GM19455 (cell line): Measurements from ENCODE around the gene TMCO1.
"Not testable (repeated sequence)": the region's sequence is repeated elsewhere in the genome, so short reads cannot be mapped to it uniquely, and the experiment has no call there.

Source experiments
- ATAC-seq: cut with Tn5 transposase; IDR thresholded peaks from one replicate; pipeline ENCODE4 v1.9.1; 2021; ENCODE audit not compliant: unreplicated experiment

TMCO1 gene

DNA sequence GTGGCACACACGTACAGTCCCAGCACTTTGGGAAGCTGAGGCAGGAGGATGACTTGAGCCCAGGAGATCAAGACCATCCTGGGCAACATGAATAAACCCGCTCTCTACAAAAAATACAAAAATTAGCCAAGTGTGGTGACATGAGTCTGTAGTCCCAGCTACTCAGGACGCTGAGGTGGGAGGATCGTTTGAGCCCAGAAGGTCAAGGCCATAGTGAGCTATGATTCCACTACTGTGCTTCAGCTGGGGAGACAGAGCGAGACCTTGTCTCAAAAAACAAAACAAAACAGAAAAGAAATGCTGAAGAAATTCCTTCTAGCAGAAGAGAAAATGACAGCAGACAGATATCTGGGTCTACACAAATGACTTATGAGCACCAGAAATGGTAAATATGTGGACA, 80.6 kb downstream of the TMCO1 start:
- ATAC-seq, result no peak

DNA sequence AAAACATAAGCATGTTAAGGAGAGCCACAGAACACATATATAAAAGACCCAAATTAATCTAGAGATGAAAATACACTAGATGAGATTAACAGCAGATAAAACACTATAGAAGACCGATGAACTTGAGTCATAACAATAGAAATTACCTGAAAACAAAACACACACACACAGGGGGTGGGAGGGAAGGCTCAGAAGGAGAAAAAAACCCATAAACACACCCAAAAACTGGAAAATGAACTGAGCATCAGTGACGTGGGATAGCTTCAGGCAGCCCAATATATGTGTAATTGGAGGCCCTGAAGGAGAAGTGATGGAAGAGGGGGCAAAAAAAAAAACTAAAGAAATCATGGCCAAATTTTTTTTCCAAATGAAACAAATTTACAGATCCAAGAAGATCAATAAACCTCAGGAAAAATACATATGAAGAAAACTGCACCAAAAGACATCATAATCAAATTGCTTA, 81.7 kb downstream of the TMCO1 start:
- no peak for ATAC-seq

GRCh38 chr1:165686121-165686970, 82.3 kb downstream of the TMCO1 start:
- no peak for ATAC-seq

- no peak for ATAC-seq
These were observed 84.7 kb downstream of the TMCO1 start for GRCh38 chr1:165683848-165684485.

DNA sequence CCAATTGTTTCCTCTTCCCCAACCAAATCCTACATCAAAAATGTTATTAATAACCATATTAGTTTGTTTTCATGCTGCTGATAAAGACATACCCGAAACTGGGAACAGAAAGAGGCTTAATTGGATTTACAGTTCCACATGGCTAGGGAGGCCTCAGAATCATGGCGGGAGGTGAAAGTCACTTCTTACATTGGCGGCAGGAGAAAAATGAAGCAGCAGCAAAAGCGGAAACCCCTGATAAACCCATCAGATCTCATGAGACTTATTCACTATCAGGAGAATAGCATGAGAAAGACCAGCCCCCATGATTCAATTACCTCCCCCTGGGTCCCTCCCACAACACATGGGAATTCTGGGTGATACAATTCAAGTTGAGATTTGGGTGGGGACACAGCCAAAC, 87.9 kb downstream of the TMCO1 start:
- ATAC-seq, result not testable (repeated sequence)

DNA sequence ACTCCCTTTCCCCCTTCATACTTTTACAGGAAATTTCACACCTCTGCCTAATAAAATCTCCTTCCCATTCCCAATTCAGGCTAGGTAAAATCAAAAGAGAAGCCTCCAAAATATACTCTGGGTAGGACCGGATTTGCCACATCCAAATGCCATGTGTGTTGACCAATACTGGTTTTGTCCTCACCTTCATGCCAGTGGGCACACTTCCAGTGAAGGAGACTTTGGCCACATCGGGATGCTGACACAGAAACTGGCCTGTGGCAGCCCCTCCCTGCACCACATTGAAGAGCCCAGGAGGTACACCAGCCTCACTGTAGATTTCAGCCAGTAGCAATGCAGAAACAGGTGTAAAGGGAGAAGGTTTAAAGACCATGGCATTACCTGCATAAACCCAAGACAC, 88.4 kb downstream of the TMCO1 start:
- ATAC-seq, result no peak

- ATAC-seq, result no peak
These were observed 89.2 kb downstream of the TMCO1 start for GRCh38 chr1:165679282-165680036.

- ATAC-seq, result no peak
These were observed 90.2 kb downstream of the TMCO1 start for GRCh38 chr1:165678509-165678908.
